Measurements from ENCODE around the gene PPP1R9B. TPM values are rescaled to one million over a fixed set of nuclear protein-coding genes. Genes with fewer than 3 reads are reported as not detected.

Gene PPP1R9B
- total RNA-seq, 1 experiment from 2014 or later: 23.0 TPM

- H3K4me1 ChIP-seq (ENCODE audit: insufficient read depth, low read length): no peaks in the 10 kb centered on the region; the same call in 1 of the 2 replicates
- WGBS (ENCODE audit: extremely low coverage, insufficient read length, low lambda C conversion rate): no CpG with 5 or more reads among the region's 15 CpGs
- H3K18ac ChIP-seq (ENCODE audit: insufficient read length, low read depth, low read length): no peak overlapping the region
- no peak overlapping the region for H2AK5ac ChIP-seq (ENCODE audit: insufficient read length, low read length)
- no peak overlapping the region for H2AFZ ChIP-seq (ENCODE audit: low read length)
- no peaks in the 10 kb centered on the region for H3K79me1 ChIP-seq (ENCODE audit: insufficient read depth, low read depth, low read length, poor library complexity, severe bottlenecking)
- H3K27me3 ChIP-seq (ENCODE audit: insufficient read depth, low read length): no peaks in the 10 kb centered on the region
- no peak overlapping the region for H3K4ac ChIP-seq (ENCODE audit: low read depth, low read length)
- Mint-ChIP-seq H3K27me3 (ENCODE audit: low read depth) (no peaks in the 10 kb centered on the region; the same call in 1 of the 2 replicates), H3K36me3 (ENCODE audit: insufficient read depth in 1 of 3, low read depth in 3 of 3) (peaks cover 30 to 82% (median 72%) of the 10 kb centered on the region in 3 experiments; a peak in 6 of 7 replicates), H3K9me3 (no peaks in the 10 kb centered on the region), H3K4me3 (no peak overlapping the region), H3K4me1 (peaks cover 8 to 17% of the 10 kb centered on the region in 2 experiments), H3K27ac (no peak overlapping the region)
- H2BK12ac ChIP-seq (ENCODE audit: insufficient read length, low read depth, low read length): no peak overlapping the region
- no peak for TF ChIP-seq CTCF (conservative IDR thresholded peaks at IDR 0.05)
- H3K9me3 ChIP-seq (ENCODE audit: control insufficient read depth, low read depth, low read length): no peaks in the 10 kb centered on the region
- H2BK20ac ChIP-seq (ENCODE audit: low read depth, low read length, poor library complexity, severe bottlenecking): no peak overlapping the region
- peaks cover 2% of the 10 kb centered on the region for H4K20me1 ChIP-seq (ENCODE audit: control insufficient read depth, insufficient read depth, insufficient read length)
- H3K4me2 ChIP-seq (ENCODE audit: insufficient read depth, insufficient read length, low read length): no peak overlapping the region
- H2BK120ac ChIP-seq (ENCODE audit: low read depth, low read length, poor library complexity, severe bottlenecking): no peak overlapping the region
- H3K23me2 ChIP-seq (ENCODE audit: insufficient read length, low read depth, low read length, poor library complexity, severe bottlenecking): no peaks in the 10 kb centered on the region
- DNase-seq: no peak
- no peak overlapping the region for H3K27ac ChIP-seq (ENCODE audit: insufficient read length, low read depth, low read length)
- no peak overlapping the region for H3K23ac ChIP-seq (ENCODE audit: insufficient read length, low read depth, low read length)
- H3K79me2 ChIP-seq (ENCODE audit: insufficient read depth, low read length): no peaks in the 10 kb centered on the region
- H3K9ac ChIP-seq (ENCODE audit: extremely low read depth, insufficient read length, low read length): no peak overlapping the region
- no peak overlapping the region for H3T11ph ChIP-seq (ENCODE audit: low read length)
- no peak overlapping the region for H4K91ac ChIP-seq (ENCODE audit: insufficient read length, low read depth, low read length)
- no peak overlapping the region for H4K5ac ChIP-seq (ENCODE audit: insufficient read length, low read depth, low read length)
- no peak overlapping the region for H2BK5ac ChIP-seq (ENCODE audit: insufficient read length, low read length)
- no peak overlapping the region for H3K56ac ChIP-seq (ENCODE audit: insufficient read length, low read depth, low read length)
- H2BK15ac ChIP-seq (ENCODE audit: low read depth, low read length): no peak overlapping the region
- H3K14ac ChIP-seq (ENCODE audit: insufficient read depth, low read length): no peak overlapping the region
- H4K8ac ChIP-seq (replicated peaks; ENCODE audit: insufficient read length, low read depth, low read length): no peak overlapping the region
Observed at GRCh38 chr17:50139185-50139783, 11.2 kb downstream of the PPP1R9B start.
